PC-3 (cell line): Measurements from ENCODE around the gene ZNF385A. TPM values are rescaled to one million over a fixed set of nuclear protein-coding genes. Genes with fewer than 3 reads are reported as not detected.

Experiments
- ATAC-seq: fragments of 200-7000 bp; cut with Tn5 transposase; 2 replicates; pipeline ENCODE4 v1.9.1; 2020; ENCODE audit warnings: mild to moderate bottlenecking, moderate library complexity
- BruUV-seq: library from RNA; stranded (reverse); fragments of 400-500 nt; replicated peaks from 2 replicates; lab custom pipeline; 2021; lab: Mats Ljungman, UMichigan
- CTCF ChIA-PET: fragments of 300-600 bp; sonication (Branson Sonifier 250); formaldehyde crosslinking; loops from one replicate; lab custom pipeline; 2022; ENCODE audit warnings: antibody characterized with exemption; lab: Charles Lee
- POLR2A ChIA-PET: fragments of 300-600 bp; sonication (Branson Sonifier 250); formaldehyde crosslinking; loops from one replicate; lab custom pipeline; 2022; ENCODE audit warnings: antibody characterized with exemption; ENCODE audit not compliant: unreplicated experiment; lab: Charles Lee
- DNase-seq: peaks from one replicate; pipeline ENCODE4 v3.0.0-alpha.2; 2015
- H2AFZ ChIP-seq: fragments of 300-600 bp; sonication (generic); 2 replicates; pipeline ENCODE4 v1.6.0; 2016; ENCODE audit warnings: antibody characterized with exemption, low read length
- H3F3A ChIP-seq: fragments of 300-600 bp; sonication (generic); one replicate; pipeline ENCODE4 v1.6.0; 2017; ENCODE audit warnings: antibody characterized with exemption, low read length, control low read depth, mild to moderate bottlenecking; ENCODE audit not compliant: unreplicated experiment
- H3K27ac ChIP-seq: fragments of 300-600 bp; sonication (generic); 2 replicates; pipeline ENCODE4 v1.5.1; 2016; ENCODE audit warnings: mild to moderate bottlenecking, low read length
- H3K27me3 ChIP-seq: fragments of 300-600 bp; sonication (generic); 2 replicates; pipeline ENCODE4 v1.6.1; 2016; ENCODE audit warnings: low read length, mixed read lengths
- H3K36me3 ChIP-seq: fragments of 300-600 bp; sonication (generic); 2 replicates; pipeline ENCODE4 v1.6.1; 2016; ENCODE audit warnings: low read depth, mixed run types, low read length, mixed read lengths
- H3K4me1 ChIP-seq: fragments of 300-600 bp; sonication (generic); 2 replicates; pipeline ENCODE4 v1.5.1; 2016; ENCODE audit warnings: low read length; ENCODE audit not compliant: insufficient read depth
- H3K4me2 ChIP-seq: fragments of 300-600 bp; sonication (generic); 2 replicates; pipeline ENCODE4 v1.6.0; 2016; ENCODE audit warnings: low read length
- H3K4me3 ChIP-seq: fragments of 300-600 bp; sonication (generic); 2 replicates; pipeline ENCODE4 v1.5.1; 2016; ENCODE audit warnings: mild to moderate bottlenecking, low read length, mixed read lengths
- H3K79me2 ChIP-seq: fragments of 300-600 bp; sonication (generic); 2 replicates; pipeline ENCODE4 v1.6.1; 2017; ENCODE audit warnings: low read length, mixed read lengths
- H3K9ac ChIP-seq: fragments of 300-600 bp; sonication (generic); 2 replicates; pipeline ENCODE4 v1.6.0; 2016; ENCODE audit warnings: mild to moderate bottlenecking, low read length
- H3K9me2 ChIP-seq: fragments of 300-600 bp; sonication (generic); replicated peaks from 2 replicates; pipeline ENCODE4 v1.6.1; 2016; ENCODE audit warnings: mixed run types, low read length, mixed read lengths
- H3K9me3 ChIP-seq: fragments of 300-600 bp; sonication (generic); 2 replicates; pipeline ENCODE4 v1.6.1; 2016; ENCODE audit warnings: low read length, mixed read lengths
- H4K20me1 ChIP-seq: fragments of 300-600 bp; sonication (generic); 2 replicates; pipeline ENCODE4 v1.6.1; 2016; ENCODE audit warnings: low read length, mixed read lengths
- CTCF ChIP-seq: fragments of 300-600 bp; sonication (generic); conservative IDR thresholded peaks from 2 replicates; pipeline ENCODE4 v1.5.1; 2017; ENCODE audit warnings: antibody characterized with exemption, low read depth, mild to moderate bottlenecking, low read length
- EZH2 ChIP-seq: fragments of 300-600 bp; sonication (generic); IDR thresholded peaks from one replicate; pipeline ENCODE4 v1.6.1; 2017; ENCODE audit warnings: antibody characterized with exemption, mild to moderate bottlenecking, low read length; ENCODE audit not compliant: unreplicated experiment
- EZH2phosphoT487 ChIP-seq: fragments of 300-600 bp; sonication (generic); IDR thresholded peaks from 2 replicates; pipeline ENCODE4 v1.6.1; 2018; ENCODE audit warnings: mild to moderate bottlenecking, antibody characterized with exemption, low read length, borderline replicate concordance
- intact Hi-C: fragments of 100-400 bp; cut with micrococcal nuclease; formaldehyde crosslinking; loops from 2 replicates; pipeline ENCODE4 v1.9.0; 2023
- microRNA-seq: library from miRNA; unstranded; fragments of <30 nt; microRNA quantifications from one replicate; pipeline ENCODE4 v1.1.0, GENCODE V29; 2020; ENCODE audit not compliant: unreplicated experiment
- total RNA-seq: library from RNA; depleted of rRNA; stranded (reverse); fragments of >200 nt; gene quantifications from 2 replicates; pipeline ENCODE4 v1.2.3, GENCODE V29; 2014; rRNA removed

The ZNF385A gene
- total RNA-seq, 1 experiment from 2014 or later = 1.8 TPM

- Histone ChIP-seq H3K4me3 (peak within 1 kb of the TSS; percentile 78), H3K27me3 (no peaks in the 10 kb centered on the region)
- intact Hi-C loops = loop anchor here (1.0 to 2.0 kb wide), 4 partner anchors 30 to 74 kb away; partner anchors contain the start of genes CBX5 and HNRNPA1
Measured at GRCh38 chr12:54324617-54325441, 59.7 kb downstream of the ZNF385A start, which contains the start of gene COPZ1. COPZ1 (plus strand) TSS chr12:54325131; CDS start chr12:54325164, 33 bp downstream.

GRCh38 chr12:54321363-54321762 is 63.2 kb downstream of the ZNF385A start:
- intact Hi-C loops = no loop called here
- Histone ChIP-seq H3K36me3 (no peaks in the 10 kb centered on the region), H2AFZ (no peak overlapping the region), H3F3A (no peaks in the 10 kb centered on the region), H3K4me2 (no peak overlapping the region), H3K9me2 (no peaks in the 10 kb centered on the region), H3K79me2 (peaks cover 12% of the 10 kb centered on the region), H3K9me3 (no peaks in the 10 kb centered on the region), H3K4me3 (no peak overlapping the region), H3K9ac (no peak overlapping the region), H3K27me3 (no peaks in the 10 kb centered on the region), H3K4me1 (peaks cover 6% of the 10 kb centered on the region), H3K27ac (no peak overlapping the region), H4K20me1 (no peaks in the 10 kb centered on the region)
- POLR2A ChIA-PET = no interaction called here
- CTCF ChIA-PET = no interaction called here
- DNase-seq (no peak), ATAC-seq (no peak)
- BruUV-seq = no TSS peak
- TF ChIP-seq EZH2phosphoT487 (no peak), EZH2 (no peak), CTCF (no peak)

More at GRCh38 chr12:54324617-54325441, 59.7 kb downstream of the ZNF385A start, which contains the start of gene COPZ1:
- H3F3A ChIP-seq = no peaks in the 10 kb centered on the region
- no peaks in the 10 kb centered on the region; the same call in 1 of the 2 replicates for H3K36me3 ChIP-seq
- POLR2A ChIA-PET = interaction anchor here (0.5 to 1.4 kb wide), 8 partner anchors 12 to 937 kb away, joined by 3 to 40 read pairs (median 4); partner anchors contain the start of genes CBX5, HNRNPA1 and TARBP2
- H3K27ac ChIP-seq = peak within 1 kb of the TSS; percentile 74
- ATAC-seq (peak; percentile 96), DNase-seq (peak; percentile 99)
- peak within 1 kb of the TSS; percentile 98 for H3K9ac ChIP-seq
- H3K9me2 ChIP-seq = no peaks in the 10 kb centered on the region
- BruUV-seq = no TSS peak
- H3K9me3 ChIP-seq = no peaks in the 10 kb centered on the region
- CTCF ChIA-PET = interaction anchor here (0.5 to 1.7 kb wide), 26 partner anchors 15 to 1897 kb away, joined by 3 to 16 read pairs (median 4); partner anchors contain the start of genes CBX5, HNRNPA1 and NFE2
- no peak for TF ChIP-seq EZH2
- peak; percentile 86 for TF ChIP-seq CTCF
- no peaks in the 10 kb centered on the region for H4K20me1 ChIP-seq
- H3K4me2 ChIP-seq = peak within 1 kb of the TSS; percentile 86
- H3K4me1 ChIP-seq = peaks cover 15% of the 10 kb centered on the region
- peaks cover 44% of the 10 kb centered on the region for H3K79me2 ChIP-seq
- H2AFZ ChIP-seq = peak within 1 kb of the TSS; percentile 96

Small RNA genes within 50 kb of the gene (microRNA-seq; reads per million reads assigned to microRNA genes)
- 305 reads per million, percentile 75 among the genes with 10 or more reads in this experiment for gene MIR148B

Other genes starting within 250 kb of the ZNF385A start
- 69.8 and 93.5 TPM in 2 replicates for gene SMUG1, start 195.7 kb downstream of the ZNF385A start, total RNA-seq
- gene CBX5, start 104.6 kb downstream of the ZNF385A start, total RNA-seq = 14.6 and 14.9 TPM in 2 replicates
- 465 and 516 TPM in 2 replicates for gene HNRNPA1, start 104.0 kb downstream of the ZNF385A start, total RNA-seq
- 0.26 and 0.40 TPM in 2 replicates for gene NFE2, start 83.7 kb downstream of the ZNF385A start, total RNA-seq
- 121 and 156 TPM in 2 replicates for gene COPZ1, start 59.6 kb downstream of the ZNF385A start, total RNA-seq
- gene GPR84, start 20.2 kb downstream of the ZNF385A start, total RNA-seq = not detected in 2 replicates
- 35.9 and 38.2 TPM in 2 replicates for gene ITGA5, start 34.5 kb upstream of the ZNF385A start, total RNA-seq
- gene GTSF1, start 88.9 kb upstream of the ZNF385A start, total RNA-seq = not detected in 2 replicates
- gene NCKAP1L, start 113.0 kb upstream of the ZNF385A start, total RNA-seq = not detected in 2 replicates
- gene PDE1B, start 164.9 kb upstream of the ZNF385A start, total RNA-seq = not detected in 2 replicates
- gene PPP1R1A, start 203.9 kb upstream of the ZNF385A start, total RNA-seq = not detected in 2 replicates